ENCODE measurements around the gene MIA.

DNA sequence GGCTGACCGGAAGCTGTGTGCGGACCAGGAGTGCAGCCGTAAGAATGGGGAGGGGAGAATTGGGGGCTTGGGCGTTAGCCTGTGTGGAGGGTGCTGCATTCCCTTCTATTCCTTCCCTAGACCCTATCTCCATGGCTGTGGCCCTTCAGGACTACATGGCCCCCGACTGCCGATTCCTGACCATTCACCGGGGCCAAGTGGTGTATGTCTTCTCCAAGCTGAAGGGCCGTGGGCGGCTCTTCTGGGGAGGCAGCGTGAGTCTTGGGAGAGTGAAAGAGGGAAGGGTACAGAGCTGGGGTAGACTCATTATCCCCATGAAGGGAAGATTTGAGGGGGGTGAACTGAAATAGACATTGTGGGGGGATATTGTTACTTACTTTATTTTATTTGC, 306 bp downstream of the MIA start:
- TF ChIP-seq, protein P1, sequence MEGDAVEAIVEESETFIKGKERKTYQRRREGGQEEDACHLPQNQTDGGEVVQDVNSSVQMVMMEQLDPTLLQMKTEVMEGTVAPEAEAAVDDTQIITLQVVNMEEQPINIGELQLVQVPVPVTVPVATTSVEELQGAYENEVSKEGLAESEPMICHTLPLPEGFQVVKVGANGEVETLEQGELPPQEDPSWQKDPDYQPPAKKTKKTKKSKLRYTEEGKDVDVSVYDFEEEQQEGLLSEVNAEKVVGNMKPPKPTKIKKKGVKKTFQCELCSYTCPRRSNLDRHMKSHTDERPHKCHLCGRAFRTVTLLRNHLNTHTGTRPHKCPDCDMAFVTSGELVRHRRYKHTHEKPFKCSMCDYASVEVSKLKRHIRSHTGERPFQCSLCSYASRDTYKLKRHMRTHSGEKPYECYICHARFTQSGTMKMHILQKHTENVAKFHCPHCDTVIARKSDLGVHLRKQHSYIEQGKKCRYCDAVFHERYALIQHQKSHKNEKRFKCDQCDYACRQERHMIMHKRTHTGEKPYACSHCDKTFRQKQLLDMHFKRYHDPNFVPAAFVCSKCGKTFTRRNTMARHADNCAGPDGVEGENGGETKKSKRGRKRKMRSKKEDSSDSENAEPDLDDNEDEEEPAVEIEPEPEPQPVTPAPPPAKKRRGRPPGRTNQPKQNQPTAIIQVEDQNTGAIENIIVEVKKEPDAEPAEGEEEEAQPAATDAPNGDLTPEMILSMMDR (IDR thresholded peaks at IDR 0.05), result no peak
- TF ChIP-seq EZH2phosphoT487 (IDR thresholded peaks at IDR 0.05), result no peak

Data from neural progenitor cell (in vitro differentiated cells).